CD4-positive, alpha-beta T cell treated with Interferon alpha-2 for 1 hour (primary cell): ENCODE results near the gene NAT10.

Experiments
- DNase-seq, 2 donors: peaks; one replicate each; pipeline ENCODE4 v3.0.0-alpha.2; 2020 to 2022

Gene NAT10

DNA sequence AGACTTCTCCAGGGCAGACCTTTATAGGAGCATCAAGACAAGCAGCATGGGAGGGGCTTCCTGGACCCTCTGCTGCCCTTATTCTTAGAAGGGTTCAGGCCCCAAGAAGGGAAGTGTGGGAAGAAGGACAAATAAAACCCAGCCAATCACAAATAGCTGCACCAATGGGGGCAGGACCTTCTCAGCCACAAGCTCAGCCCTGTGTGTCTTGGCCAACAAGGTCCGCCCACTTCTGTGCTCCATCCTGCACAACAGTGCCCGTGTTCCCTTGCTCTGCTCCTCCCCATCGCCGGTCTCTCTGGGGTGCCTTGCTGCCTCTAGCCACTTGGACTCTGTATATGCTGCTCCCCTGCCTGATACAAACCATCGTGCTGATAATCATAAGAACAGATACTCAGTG lies 86.1 kb downstream of the NAT10 start:
- no peak for DNase-seq

DNA sequence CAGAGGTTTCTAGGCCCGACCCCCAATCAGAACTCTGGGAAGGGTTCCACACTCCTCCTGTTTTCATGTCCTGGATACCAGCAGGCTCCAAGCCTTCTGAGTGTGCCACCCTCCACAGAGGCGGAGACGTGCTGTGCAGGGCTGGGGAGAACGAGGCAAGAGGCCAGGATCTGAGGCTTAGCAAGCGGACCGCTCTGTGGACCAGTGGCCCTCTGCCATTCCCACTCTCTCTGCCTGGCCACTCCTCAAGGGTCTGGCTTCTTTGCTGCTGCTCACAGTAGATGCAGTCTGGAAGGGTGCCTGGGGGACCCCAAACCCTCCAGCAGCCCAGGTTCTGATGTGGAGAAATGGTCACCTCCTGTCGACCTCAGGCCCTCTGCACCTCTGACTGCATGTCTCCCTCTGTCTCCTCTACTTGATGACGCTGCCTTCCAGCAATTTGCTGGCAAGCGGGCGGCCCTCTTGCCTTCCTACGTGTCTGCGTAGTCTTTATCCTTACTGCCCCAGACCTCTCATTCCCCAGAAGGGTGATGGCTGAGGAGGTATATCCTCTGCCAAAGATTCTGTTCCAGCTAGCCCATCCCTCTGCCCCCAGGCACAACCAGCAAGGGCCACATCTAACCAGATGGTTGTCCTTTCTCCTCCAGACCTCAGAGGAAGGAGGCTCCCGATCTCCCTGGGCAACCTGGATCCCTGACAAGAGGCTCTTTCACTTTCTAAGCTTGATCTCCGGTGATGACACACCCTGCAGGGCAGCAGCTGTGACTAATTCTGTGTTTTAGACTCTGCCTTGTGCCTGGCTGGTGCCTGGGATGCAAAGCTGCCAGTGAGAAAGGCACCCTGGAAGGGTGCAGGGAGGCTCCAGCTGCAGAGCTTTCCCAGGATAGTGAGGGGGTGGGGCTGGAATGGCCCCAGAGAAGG lies 87.3 kb downstream of the NAT10 start:
- DNase-seq: no peak

DNA sequence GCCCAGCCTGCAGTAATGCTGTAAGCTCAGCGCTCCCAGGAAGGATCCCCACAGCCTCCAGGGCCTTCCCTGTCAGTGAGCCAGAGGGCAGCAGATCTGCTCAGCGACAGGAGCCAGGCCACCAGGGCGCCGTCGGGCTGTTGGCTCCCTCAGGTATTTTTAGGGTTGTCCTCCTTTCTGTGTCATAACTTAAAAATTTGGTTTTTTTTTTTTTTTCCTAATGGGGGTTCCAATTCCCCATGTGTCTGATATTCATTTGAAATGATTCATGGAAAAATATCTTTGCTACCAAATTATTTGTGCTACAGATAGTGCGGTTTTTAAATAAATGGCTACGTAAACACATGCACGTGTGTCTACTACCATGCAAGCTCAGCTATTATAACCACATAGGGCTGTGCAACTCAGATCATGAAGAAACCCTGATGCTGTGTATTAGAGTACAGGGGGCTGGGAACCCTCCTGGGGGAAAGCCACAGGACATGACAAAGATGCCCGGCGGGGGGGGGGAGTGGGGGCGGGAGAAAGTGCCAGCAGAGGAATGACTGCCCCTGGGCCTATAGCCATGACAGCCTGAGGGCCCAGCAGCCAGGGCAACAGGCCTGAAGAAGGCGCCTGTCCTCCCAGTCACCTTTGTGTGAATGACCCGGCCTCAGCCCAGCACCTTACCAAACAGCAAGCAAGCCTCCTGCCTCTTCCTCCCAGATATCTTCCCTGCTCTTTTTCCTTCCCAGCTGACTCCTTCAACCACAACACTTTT lies 89.3 kb downstream of the NAT10 start:
- DNase-seq: no peak
